Upper lobe of left lung (tissue), 6 donors: ENCODE measurements around the gene NR2F6. TPM values are rescaled to one million over a fixed set of nuclear protein-coding genes. Genes with fewer than 3 reads are reported as not detected.
"Not testable (repeated sequence)": the region's sequence is repeated elsewhere in the genome, so short reads cannot be mapped to it uniquely, and the experiment has no call there.

Source experiments
- ATAC-seq, 2 donors: fragments of 200-7000 bp; cut with Tn5 transposase; one replicate each; pipeline ENCODE4 v1.9.1; 2022; ENCODE audit warnings: mild to moderate bottlenecking in 2 of 2, moderate library complexity in 2 of 2; ENCODE audit not compliant: low FRiP score in 2 of 2
- DNase-seq, 2 donors: peaks; one replicate each; pipeline ENCODE4 v3.0.0-alpha.2; 2019 to 2020
- H3K27ac ChIP-seq, 4 donors: fragments of 200-600 bp; sonication (generic); one replicate each; pipeline ENCODE4 v1.5.1; 2016 to 2019
- H3K27me3 ChIP-seq, 4 donors: fragments of 200-600 bp; sonication (generic); one replicate each; pipeline ENCODE4 v1.5.1; 2017 to 2019
- H3K36me3 ChIP-seq, 4 donors: fragments of 200-600 bp; sonication (generic); one replicate each; pipeline ENCODE4 v1.5.1; 2016 to 2019
- H3K4me1 ChIP-seq, 4 donors: fragments of 200-600 bp; sonication (generic); one replicate each; pipeline ENCODE4 v1.5.1; 2018 to 2019
- H3K4me3 ChIP-seq, 4 donors: fragments of 200-600 bp; sonication (generic); one replicate each; pipeline ENCODE4 v1.5.1; 2017 to 2019; ENCODE audit warnings: mild to moderate bottlenecking in 2 of 4, moderate library complexity in 1 of 4
- H3K9me3 ChIP-seq, 4 donors: fragments of 200-600 bp; sonication (generic); one replicate each; pipeline ENCODE4 v1.5.1; 2018 to 2019
- EP300 ChIP-seq, 4 donors: sonication (generic); formaldehyde crosslinking; IDR thresholded peaks; one replicate each; pipeline ENCODE4 v1.5.1; 2017; ENCODE audit warnings: antibody characterized with exemption in 4 of 4, control low read depth in 2 of 4
- POLR2A ChIP-seq, 4 donors: fragments of 450-650 bp; IDR thresholded peaks; one replicate each; pipeline ENCODE4 v1.5.1; 2016 to 2017; ENCODE audit warnings: antibody characterized with exemption in 4 of 4, mild to moderate bottlenecking in 2 of 4
- POLR2AphosphoS5 ChIP-seq, 2 donors: sonication (generic); formaldehyde crosslinking; IDR thresholded peaks; one replicate each; pipeline ENCODE4 v1.5.1; 2017; ENCODE audit warnings: antibody characterized with exemption in 2 of 2
- WGBS, 2 donors: methylation state at CpG; one replicate each; pipeline ENCODE4 v1.1.5; 2017 to 2018; 5-methylcytosine and 5-hydroxymethylcytosine counted together
- total RNA-seq, 6 donors: library from RNA; depleted of rRNA in 4 of 6; stranded (reverse); fragments of >200 nt in 4 of 6; gene quantifications; one replicate each; pipeline versions ENCODE4 v1.1.0 to v1.2.1, GENCODE V29; 2016 to 2021
- TF ChIP-seq, protein P1 (sequence below), 6 experiments: fragments of 450-650 bp in 4 of 6; fragments of 200-600 bp in 2 of 6; sonication (generic) in 2 of 6; IDR thresholded peaks; one replicate each; pipeline ENCODE4 v1.5.1; 2016 to 2019; ENCODE audit warnings: antibody characterized with exemption in 6 of 6
- donor health status: DM: no; HTN: no; CAD: no; lungs with moderate emphysema.
- donor health status: DM: no; HTN: yes; CAD: no; lungs with severe emphysema.

Gene NR2F6
- total RNA-seq, 6 donors from 2014 or later: 55.5 to 86.8 (median 63.1) TPM

DNA sequence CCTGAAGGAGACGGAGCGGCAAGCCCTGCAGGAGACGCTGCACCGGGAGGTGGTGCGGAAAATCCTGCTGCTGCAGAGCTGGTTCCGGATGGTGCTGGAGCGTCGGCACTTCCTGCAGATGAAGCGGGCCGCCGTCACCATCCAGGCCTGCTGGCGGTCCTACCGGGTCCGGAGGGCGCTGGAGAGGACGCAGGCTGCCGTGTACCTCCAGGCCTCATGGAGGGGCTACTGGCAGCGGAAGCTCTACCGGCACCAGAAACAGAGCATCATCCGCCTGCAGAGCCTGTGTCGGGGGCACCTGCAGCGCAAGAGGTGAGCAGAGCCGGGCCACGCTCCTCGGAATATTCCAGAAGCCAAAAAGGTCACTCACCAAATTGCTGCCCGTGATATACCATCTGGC, 53.0 kb downstream of the NR2F6 start:
- Histone ChIP-seq H3K27me3 (no peaks in the 10 kb centered on the region), H3K36me3 (peaks cover 47 to 90% (median 83%) of the 10 kb centered on the region in 4 donors), H3K4me1 (no peaks in the 10 kb centered on the region), H3K9me3 (no peaks in the 10 kb centered on the region), H3K27ac (no peak overlapping the region), H3K4me3 (no peak overlapping the region)
- no peak for DNase-seq
- TF ChIP-seq, protein P1, sequence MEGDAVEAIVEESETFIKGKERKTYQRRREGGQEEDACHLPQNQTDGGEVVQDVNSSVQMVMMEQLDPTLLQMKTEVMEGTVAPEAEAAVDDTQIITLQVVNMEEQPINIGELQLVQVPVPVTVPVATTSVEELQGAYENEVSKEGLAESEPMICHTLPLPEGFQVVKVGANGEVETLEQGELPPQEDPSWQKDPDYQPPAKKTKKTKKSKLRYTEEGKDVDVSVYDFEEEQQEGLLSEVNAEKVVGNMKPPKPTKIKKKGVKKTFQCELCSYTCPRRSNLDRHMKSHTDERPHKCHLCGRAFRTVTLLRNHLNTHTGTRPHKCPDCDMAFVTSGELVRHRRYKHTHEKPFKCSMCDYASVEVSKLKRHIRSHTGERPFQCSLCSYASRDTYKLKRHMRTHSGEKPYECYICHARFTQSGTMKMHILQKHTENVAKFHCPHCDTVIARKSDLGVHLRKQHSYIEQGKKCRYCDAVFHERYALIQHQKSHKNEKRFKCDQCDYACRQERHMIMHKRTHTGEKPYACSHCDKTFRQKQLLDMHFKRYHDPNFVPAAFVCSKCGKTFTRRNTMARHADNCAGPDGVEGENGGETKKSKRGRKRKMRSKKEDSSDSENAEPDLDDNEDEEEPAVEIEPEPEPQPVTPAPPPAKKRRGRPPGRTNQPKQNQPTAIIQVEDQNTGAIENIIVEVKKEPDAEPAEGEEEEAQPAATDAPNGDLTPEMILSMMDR (IDR thresholded peaks at IDR 0.05): no peak
- no peak for TF ChIP-seq POLR2AphosphoS5 (IDR thresholded peaks at IDR 0.05)
- no peak for TF ChIP-seq EP300 (IDR thresholded peaks at IDR 0.05)
- TF ChIP-seq POLR2A (IDR thresholded peaks at IDR 0.05): no peak
- 96 to 100% methylated on average over 1 to 26 of the region's 26 CpGs for WGBS, 2 donors
- no peak for ATAC-seq

- 83 to 96% methylated on average over 6 of the region's 6 CpGs for WGBS, 2 donors
- H3K9me3 ChIP-seq, DNase-seq, H3K27ac ChIP-seq, ATAC-seq, H3K4me1 ChIP-seq, H3K4me3 ChIP-seq, H3K27me3 ChIP-seq: not testable (repeated sequence)
- peaks cover 49 to 92% (median 84%) of the 10 kb centered on the region in 4 donors for H3K36me3 ChIP-seq
Observed at GRCh38 chr19:17191736-17192135, 54.0 kb downstream of the NR2F6 start.

- Histone ChIP-seq H3K4me1 (peaks cover 0 to 13% (median 9%) of the 10 kb centered on the region in 4 donors), H3K36me3 (peaks cover 20 to 91% (median 69%) of the 10 kb centered on the region in 4 donors), H3K9me3 (no peaks in the 10 kb centered on the region), H3K27me3 (no peaks in the 10 kb centered on the region), H3K4me3 (no peak overlapping the region), H3K27ac (no peak overlapping the region)
- TF ChIP-seq EP300 (IDR thresholded peaks at IDR 0.05) (no peak), POLR2AphosphoS5 (IDR thresholded peaks at IDR 0.05) (no peak), POLR2A (IDR thresholded peaks at IDR 0.05) (no peak)
- TF ChIP-seq, protein P1 (IDR thresholded peaks at IDR 0.05): no peak
- 92 to 96% methylated on average over 7 to 8 of the region's 8 CpGs for WGBS, 2 donors
- ATAC-seq (no peak), DNase-seq (no peak)
Observed at GRCh38 chr19:17185590-17185989, 60.1 kb downstream of the NR2F6 start.

DNA sequence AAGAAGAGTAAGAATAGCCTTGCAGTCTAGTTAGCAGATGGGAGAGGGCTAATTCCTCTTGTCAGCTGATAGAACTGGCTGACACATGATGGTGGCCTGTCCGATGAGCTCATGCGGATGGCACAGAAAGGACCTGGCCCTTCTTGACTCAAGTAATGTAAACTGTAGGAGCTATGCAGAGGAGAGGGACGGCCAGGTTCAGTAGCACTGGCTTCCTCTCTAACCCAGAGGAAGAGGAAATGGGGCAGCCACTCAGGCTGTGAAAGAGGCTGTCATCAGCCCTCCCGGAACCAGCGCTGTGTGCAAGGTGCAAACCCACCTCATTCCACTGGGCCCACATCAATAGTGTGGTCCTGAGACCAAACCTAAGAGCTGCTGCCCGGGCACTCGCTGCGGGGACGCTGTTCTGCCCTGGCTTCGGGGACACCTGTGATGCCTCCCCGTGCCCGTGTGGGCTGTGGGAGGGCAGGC, 61.3 kb downstream of the NR2F6 start:
- H3K36me3 ChIP-seq: peaks cover 14 to 83% (median 61%) of the 10 kb centered on the region in 4 donors
- H3K4me3 ChIP-seq: no peak overlapping the region
- peak in 1 of 2 donors; percentile 37 for DNase-seq
- no peak for TF ChIP-seq POLR2AphosphoS5 (IDR thresholded peaks at IDR 0.05)
- TF ChIP-seq POLR2A (IDR thresholded peaks at IDR 0.05): no peak
- TF ChIP-seq, protein P1 (IDR thresholded peaks at IDR 0.05): no peak
- TF ChIP-seq EP300 (IDR thresholded peaks at IDR 0.05): no peak
- 83 to 98% methylated on average over 8 to 10 of the region's 12 CpGs for WGBS, 2 donors
- peak; percentile 10 to 25 for ATAC-seq
- H3K27ac ChIP-seq: peak overlapping the region in 3 of 4 donors; percentile 10 to 64 (median 62)
- H3K9me3 ChIP-seq: no peaks in the 10 kb centered on the region
- no peaks in the 10 kb centered on the region for H3K27me3 ChIP-seq
- H3K4me1 ChIP-seq: peaks cover 0 to 13% (median 9%) of the 10 kb centered on the region in 4 donors

DNA sequence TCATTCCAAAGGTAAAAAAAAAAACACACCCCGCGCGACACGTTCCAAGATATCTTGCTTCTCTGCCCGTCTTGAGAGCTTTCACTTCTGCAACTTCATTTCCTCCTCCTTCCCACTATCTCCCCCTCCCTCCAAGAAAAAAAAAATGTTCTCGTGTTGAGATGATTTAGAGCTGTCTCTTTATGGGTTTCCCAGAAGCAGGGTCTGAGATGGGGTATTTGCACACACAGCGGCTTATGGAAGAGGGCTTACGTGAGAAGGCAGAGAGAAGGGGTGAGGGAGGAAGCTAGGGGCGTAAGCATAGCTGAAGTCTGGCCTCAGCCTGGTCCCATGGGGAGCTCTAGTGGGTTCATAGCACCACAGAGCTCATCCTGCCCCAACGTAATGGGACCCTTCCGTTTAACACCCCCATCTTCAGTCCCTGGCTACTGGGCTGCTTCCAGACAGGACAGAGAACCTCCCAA, 61.8 kb downstream of the NR2F6 start:
- H3K27ac ChIP-seq: peak overlapping the region in 3 of 4 donors; percentile 10 to 64 (median 62)
- H3K36me3 ChIP-seq: peaks cover 10 to 83% (median 56%) of the 10 kb centered on the region in 4 donors
- TF ChIP-seq, protein P1 (IDR thresholded peaks at IDR 0.05): no peak
- TF ChIP-seq POLR2A (IDR thresholded peaks at IDR 0.05): no peak
- no peak for TF ChIP-seq EP300 (IDR thresholded peaks at IDR 0.05)
- no peak for TF ChIP-seq POLR2AphosphoS5 (IDR thresholded peaks at IDR 0.05)
- no peak for DNase-seq
- H3K4me3 ChIP-seq: no peak overlapping the region
- H3K27me3 ChIP-seq: no peaks in the 10 kb centered on the region
- peaks cover 0 to 13% (median 9%) of the 10 kb centered on the region in 4 donors for H3K4me1 ChIP-seq
- 62% methylated on average over 11 of the region's 11 CpGs for WGBS, 2 donors
- H3K9me3 ChIP-seq: no peaks in the 10 kb centered on the region
- peak; percentile 21 to 32 for ATAC-seq
